HG02870 (cell line): ENCODE measurements around the gene MEGF8.

Experiments
- ATAC-seq: cut with Tn5 transposase; IDR thresholded peaks from one replicate; pipeline ENCODE4 v1.9.1; 2021; ENCODE audit warnings: mild to moderate bottlenecking, moderate library complexity; ENCODE audit not compliant: unreplicated experiment

MEGF8 gene

DNA sequence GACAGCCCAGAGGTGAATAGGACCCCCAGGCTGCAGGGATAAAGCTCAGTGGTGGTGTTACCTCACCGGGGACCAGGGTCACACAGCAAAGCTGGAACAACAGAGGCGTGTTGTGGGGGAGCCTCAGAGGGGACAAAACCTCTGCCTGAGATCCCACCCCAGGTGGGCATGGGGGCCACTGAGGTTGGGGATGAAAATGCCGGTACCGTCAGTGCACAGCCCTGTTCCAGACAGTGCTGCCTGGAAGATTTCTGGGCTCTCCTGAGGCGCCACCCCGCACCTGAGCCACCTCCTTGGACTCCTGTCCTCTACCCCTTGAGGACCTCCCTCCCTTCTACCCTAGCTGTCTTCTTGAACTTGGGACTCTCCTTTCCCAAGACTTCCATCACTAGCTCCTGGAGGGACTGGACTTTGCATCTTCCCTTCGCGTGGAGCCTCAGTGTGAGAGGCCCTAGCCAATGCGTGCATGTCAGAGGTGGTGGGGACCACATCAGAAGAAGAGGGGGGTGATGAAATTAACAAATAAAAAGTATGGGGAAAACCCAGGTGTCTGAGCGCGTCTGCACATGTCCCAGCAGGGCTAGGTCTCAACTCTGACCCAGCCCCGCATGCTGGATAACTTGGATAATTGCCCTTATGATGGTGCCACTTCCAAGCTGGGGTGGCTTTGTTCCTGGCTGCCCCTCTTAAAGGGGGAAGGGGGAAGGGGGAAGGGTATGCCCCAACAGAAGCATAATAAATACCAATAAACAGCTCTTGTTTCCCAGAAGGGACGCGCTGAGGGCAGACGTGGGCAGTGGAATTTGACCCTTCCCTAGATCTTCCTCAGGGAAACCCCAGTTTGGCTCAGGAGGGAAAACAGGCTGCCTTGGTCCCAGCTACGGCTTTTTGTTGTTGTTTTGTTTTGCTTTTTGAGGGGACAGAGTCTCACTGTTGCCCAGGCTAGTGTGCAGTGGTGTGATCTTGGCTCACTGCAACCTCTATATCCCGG is 53.1 kb downstream of the MEGF8 start:
- ATAC-seq = no peak

DNA sequence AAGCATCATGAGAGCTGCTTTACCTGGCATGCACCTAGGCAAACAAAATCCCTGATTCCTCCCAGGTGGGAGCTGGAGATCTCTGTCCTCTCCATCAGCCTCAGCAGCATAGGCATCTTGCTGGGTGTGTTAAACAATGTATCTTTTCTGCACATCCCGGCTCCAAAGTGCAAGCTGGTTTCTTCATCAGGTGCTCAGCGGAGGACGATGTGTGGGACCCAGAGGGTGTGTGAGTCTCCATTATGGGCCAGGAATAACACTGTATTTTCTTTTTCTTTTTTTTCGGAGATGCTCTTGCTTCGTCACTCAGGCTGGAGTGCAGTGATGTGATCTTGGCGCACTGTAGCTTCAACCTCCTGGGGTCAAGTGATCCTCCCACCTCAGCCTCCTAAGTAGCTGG is 54.7 kb downstream of the MEGF8 start:
- ATAC-seq = no peak

DNA sequence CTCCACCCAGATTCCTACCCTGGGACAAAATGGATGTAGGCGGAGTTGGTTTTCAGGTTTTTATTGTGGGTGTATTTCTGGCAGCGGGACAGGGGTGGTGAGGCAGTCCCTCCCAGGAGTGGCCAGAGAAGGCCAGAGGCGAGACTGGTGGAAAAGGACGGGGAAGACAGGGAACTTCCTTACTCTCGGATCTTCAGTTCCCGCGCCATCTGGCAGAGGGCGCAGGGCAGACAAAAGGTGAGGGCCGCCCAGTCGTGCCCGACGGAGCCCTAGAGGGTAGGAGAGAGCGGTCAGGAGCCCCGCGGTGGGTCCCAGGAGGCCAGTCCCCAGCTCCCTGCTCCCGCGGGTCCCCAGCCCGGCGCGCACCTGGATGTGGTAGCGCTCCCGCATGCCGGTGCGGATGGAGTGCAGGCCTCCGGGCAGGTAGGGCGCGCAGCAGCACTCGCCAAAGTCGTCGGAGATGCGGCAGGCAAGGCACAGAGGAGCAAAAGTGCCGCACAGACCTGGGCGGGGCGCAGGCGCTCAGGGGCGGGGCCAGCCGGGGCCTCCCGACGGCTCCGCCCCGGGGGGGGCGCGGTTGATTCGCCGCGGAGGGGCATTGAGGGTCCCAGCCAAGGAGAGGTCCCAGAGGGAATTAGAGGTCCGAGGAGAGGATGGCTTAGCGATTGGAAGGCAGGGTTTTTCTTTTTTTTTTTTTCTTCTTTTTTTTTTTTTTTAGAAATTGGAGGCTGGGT is 61.7 kb downstream of the MEGF8 start:
- no peak for ATAC-seq

- no peak for ATAC-seq
Measured at GRCh38 chr19:42388851-42389489, 63.5 kb downstream of the MEGF8 start.

DNA sequence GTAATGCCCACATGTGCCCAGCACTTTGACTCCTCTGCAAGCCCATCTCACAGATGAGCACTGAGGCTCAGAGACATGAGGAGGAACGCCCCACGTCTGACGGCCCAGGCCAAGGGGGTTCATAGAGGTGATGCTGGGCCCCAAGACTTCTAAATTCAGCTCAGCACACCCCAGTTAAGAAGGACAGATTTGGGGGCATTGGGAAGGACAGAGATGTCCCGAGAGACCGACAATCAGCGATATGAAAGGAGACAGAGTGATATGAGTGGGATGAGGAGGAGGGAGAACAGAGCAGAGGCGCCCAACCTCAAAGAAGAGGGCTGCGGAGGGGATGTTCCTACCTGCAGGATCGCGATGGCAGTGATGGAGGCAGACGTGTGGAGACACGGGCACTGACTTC is 64.5 kb downstream of the MEGF8 start, which contains the start of gene CNFN:
CNFN (minus strand) TSS at position 399 of the 400 bp plus-strand sequence. CDS start 1,260 bp downstream, outside the sequence.
- no peak for ATAC-seq

- no peak for ATAC-seq
Measured at GRCh38 chr19:42392165-42392564, 66.7 kb downstream of the MEGF8 start.

DNA sequence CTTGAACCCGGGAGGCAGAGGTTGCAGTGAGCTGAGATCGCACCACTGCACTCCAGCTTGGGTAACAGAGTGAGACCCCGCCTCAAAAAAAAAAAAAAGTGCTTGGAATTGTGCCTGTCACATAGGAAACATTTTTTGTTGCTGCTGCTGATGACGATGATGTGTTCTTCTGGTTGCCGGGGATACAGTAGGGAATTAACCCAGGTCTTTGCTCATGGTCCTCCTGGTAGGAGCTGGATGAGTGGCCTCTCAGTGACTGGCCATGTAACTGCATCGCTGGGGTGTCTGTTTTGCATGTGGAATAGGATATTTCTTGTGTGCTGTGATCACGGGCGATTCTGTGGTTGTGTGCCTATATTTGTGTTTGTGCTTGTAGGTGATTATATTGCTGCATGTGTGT is 69.3 kb downstream of the MEGF8 start:
- ATAC-seq = no peak

- ATAC-seq = peak; percentile 93
Measured at GRCh38 chr19:42396381-42397262, 71.2 kb downstream of the MEGF8 start.

DNA sequence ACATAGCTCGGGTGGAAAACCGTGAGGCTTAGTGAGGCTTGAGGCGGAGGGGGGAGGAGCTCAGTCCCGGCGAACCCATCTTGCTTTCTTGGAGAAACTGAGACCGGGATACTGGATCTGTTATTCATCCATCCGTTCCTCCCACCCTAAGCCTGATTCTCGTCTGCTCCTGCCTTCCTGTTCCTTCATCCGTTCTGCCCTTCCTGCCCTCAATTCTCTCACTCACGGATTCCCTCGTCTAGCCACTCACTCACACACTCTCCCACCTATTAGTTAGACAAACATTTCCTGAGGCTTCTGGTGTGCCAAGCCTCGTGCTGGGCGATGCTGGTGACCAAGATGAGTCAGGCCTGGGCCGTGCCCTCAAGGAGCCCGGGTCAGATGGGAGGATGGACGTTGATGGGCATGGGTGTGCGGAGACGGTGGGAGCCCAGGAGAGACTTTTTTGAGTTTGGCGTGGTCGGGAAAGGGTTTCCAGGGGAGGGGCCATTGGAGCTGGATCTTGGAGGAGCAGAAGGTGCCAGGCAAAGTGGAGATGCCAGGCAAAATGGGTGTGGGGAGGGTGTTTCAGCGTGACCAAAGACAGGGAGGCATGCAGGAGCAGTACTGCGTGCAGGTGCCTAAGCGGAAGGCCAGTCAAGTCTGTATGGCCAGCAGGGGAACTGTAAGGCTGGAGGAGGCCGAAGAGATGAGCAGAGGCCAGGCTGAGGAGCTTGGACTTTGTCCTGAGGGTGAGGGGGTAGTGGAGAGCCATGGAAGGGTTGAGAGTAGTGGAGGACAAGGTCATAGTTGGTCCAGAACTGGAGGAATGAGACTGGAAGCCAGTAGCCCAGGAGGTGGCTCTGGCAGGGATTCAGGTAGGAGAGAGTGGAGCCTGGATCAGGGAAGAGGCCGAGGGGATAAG is 72.1 kb downstream of the MEGF8 start:
- ATAC-seq = no peak

GRCh38 chr19:42400404-42400803 is 75.0 kb downstream of the MEGF8 start:
- ATAC-seq = no peak

DNA sequence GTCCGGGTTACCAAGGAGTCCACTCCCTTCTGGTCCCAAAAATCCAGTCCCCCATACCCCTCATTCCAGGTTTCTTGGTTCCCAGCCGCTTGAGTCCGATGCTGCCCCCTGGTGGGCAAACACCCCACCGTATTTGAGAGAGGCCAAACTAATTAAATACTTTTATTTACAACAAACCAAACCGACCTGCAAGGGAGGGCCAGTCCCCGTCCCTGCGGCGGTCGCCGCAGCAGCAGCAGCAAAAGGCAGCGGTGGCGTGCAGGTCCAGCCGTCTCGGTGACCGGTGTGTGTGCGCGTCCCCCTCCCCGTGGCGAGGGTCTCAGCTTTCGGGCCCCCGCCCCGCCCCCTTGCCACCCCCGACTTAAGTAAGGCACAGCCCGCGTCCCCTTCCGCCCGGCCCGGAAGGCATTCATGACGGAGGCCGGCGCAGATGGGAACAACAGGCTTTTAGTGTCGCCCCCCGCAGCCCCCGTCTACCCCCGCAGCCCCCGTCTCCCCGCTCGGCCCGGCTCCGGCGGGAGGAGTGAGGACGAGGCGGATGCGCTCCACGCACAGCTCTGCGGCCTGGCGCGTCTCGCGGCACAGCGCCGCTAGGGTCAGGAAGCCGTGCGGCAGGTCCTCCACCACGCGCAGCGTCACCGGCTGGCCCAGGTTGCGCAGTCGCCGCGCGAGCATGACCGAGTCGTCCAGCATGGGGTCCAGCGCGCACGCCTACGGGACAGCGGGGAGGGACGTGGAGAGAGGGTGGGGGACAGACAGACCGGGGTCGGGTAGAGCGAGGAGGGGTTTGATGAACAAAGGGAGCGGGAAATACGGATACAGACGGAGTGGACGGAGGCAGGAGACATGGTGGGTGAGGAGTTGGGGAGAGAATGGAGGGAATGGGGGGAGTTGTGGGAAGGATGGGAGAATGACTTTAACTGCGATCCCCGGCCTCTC is 76.2 kb downstream of the MEGF8 start:
- ATAC-seq = no peak

DNA sequence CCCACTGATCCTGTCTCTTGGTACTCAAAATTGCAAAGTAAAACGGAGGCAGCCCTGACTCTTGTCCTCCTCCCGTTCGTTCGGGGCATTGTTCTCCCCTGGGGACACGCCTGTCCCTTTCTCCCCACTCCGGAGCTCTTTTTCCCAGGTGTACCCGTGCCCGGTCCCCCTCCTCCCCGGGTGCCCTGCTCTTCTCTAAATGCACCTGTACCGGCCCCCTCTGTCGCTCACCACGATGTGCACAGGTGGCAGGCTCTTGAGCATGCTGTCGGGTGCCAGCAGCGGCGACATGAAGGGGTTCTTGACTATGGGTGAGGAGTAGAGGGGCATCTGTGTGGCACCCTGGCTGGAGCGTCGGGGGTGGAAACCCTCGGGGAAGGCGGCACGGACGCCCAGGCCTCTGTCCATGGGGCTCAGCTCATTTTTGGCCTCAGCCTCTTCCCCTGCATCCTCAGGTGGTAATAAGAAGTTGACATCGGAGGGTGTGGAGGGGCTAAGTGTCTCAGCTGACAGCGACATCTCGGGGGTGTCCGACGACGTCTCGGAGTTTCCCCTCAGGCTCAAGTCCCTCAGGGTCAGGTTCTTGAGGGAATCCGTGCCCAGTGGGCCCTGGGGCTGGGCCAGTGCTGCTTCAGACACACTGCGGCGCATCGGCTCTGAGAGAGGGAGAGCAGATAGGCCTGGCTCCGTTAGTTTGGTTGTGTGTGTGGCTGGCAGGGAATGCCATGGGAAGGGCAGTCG is 77.1 kb downstream of the MEGF8 start:
- ATAC-seq = no peak

GRCh38 chr19:42403586-42403985 is 78.2 kb downstream of the MEGF8 start:
- ATAC-seq = no peak

- no peak for ATAC-seq
Measured at GRCh38 chr19:42406111-42406510, 80.7 kb downstream of the MEGF8 start.

GRCh38 chr19:42407085-42407815 is 81.8 kb downstream of the MEGF8 start:
- no peak for ATAC-seq

- ATAC-seq = no peak
Measured at GRCh38 chr19:42407816-42408175, 82.4 kb downstream of the MEGF8 start.

DNA sequence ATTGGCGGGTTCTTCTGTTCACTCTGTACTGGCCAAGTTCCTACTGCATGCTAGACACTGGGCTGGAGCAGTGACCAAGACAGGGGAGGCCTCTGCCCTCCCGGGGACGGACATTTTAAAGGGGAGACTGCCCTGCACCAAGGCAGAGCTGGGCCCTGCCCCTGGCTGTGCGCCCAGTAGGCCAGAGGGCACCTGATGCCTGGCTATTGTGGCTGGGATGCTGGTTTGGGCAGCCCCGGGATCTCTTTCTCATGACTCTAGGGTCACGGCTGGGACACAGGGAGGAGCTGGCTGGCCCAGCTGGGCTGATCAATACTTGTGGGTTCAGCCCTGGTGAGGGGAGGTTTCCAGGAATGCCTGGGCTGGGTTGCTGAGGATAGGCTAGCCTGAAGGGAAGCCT is 84.0 kb downstream of the MEGF8 start:
- no peak for ATAC-seq
